Loucy (cell line): ENCODE data around the gene PPFIA1.

Experiments
- H2AFZ ChIP-seq: fragments of 200-600 bp; sonication (generic); 2 replicates; pipeline ENCODE4 v1.6.0; 2016; ENCODE audit warnings: antibody characterized with exemption, mild to moderate bottlenecking, low read length, moderate library complexity
- H3F3A ChIP-seq: fragments of 200-600 bp; 2 replicates; pipeline ENCODE4 v1.6.0; 2016; ENCODE audit warnings: antibody characterized with exemption, low read depth, mild to moderate bottlenecking
- H3K27me3 ChIP-seq: fragments of 200-600 bp; sonication (generic); 2 replicates; pipeline ENCODE4 v1.6.1; 2014; ENCODE audit warnings: low read length, mild to moderate bottlenecking; ENCODE audit not compliant: insufficient read depth, poor library complexity, severe bottlenecking
- H3K36me3 ChIP-seq: fragments of 200-600 bp; sonication (generic); 2 replicates; pipeline ENCODE4 v1.6.1; 2016; ENCODE audit warnings: low read length; ENCODE audit not compliant: insufficient read depth
- H3K4me1 ChIP-seq: fragments of 200-600 bp; sonication (generic); 2 replicates; pipeline ENCODE4 v1.5.1; 2014; ENCODE audit warnings: low read length, mild to moderate bottlenecking; ENCODE audit not compliant: insufficient read depth, poor library complexity, severe bottlenecking
- H3K4me2 ChIP-seq: fragments of 200-600 bp; sonication (generic); 2 replicates; pipeline ENCODE4 v1.6.0; 2014; ENCODE audit warnings: antibody characterized with exemption, low read length, low read depth, mild to moderate bottlenecking; ENCODE audit not compliant: poor library complexity, severe bottlenecking
- H3K4me3 ChIP-seq: fragments of 200-600 bp; sonication (generic); 2 replicates; pipeline ENCODE4 v1.5.1; 2014; ENCODE audit warnings: low read length, mild to moderate bottlenecking, mixed read lengths; ENCODE audit not compliant: poor library complexity, severe bottlenecking
- H3K79me2 ChIP-seq: fragments of 200-600 bp; sonication (generic); 2 replicates; pipeline ENCODE4 v1.6.1; 2014; ENCODE audit warnings: low read length; ENCODE audit not compliant: insufficient read depth
- H3K9ac ChIP-seq: fragments of 200-600 bp; sonication (generic); 2 replicates; pipeline ENCODE4 v1.6.0; 2014; ENCODE audit warnings: mild to moderate bottlenecking, low read depth, low read length, moderate library complexity; ENCODE audit not compliant: poor library complexity, severe bottlenecking
- H3K9me2 ChIP-seq: fragments of 200-600 bp; sonication (generic); replicated peaks from 2 replicates; pipeline ENCODE4 v1.6.1; 2016; ENCODE audit warnings: low read depth, low read length, mixed read lengths
- H3K9me3 ChIP-seq: fragments of 200-600 bp; sonication (generic); 2 replicates; pipeline ENCODE4 v1.6.1; 2014; ENCODE audit warnings: mild to moderate bottlenecking, antibody characterized with exemption, low read length, low read depth; ENCODE audit not compliant: insufficient read depth
- H4K20me1 ChIP-seq: fragments of 200-600 bp; sonication (generic); 2 replicates; pipeline ENCODE4 v1.6.0; 2014; ENCODE audit warnings: antibody characterized with exemption, low read length, mild to moderate bottlenecking; ENCODE audit not compliant: insufficient read depth, poor library complexity, severe bottlenecking
- CTCF ChIP-seq: fragments of 200-600 bp; sonication (generic); conservative IDR thresholded peaks from 2 replicates; pipeline ENCODE4 v1.5.1; 2014; ENCODE audit warnings: mild to moderate bottlenecking, antibody characterized with exemption, low read length
- EZH2phosphoT487 ChIP-seq: fragments of 200-600 bp; IDR thresholded peaks from 2 replicates; pipeline ENCODE4 v1.6.1; 2018; ENCODE audit warnings: antibody characterized with exemption, mild to moderate bottlenecking, moderate library complexity, borderline replicate concordance

The PPFIA1 gene

GRCh38 chr11:70371241-70371640 lies 100.8 kb downstream of the PPFIA1 start:
- H3K36me3 ChIP-seq, result peaks cover 44% of the 10 kb centered on the region; the same call in 1 of the 2 replicates
- TF ChIP-seq EZH2phosphoT487 (no peak), CTCF (no peak)
- no peaks in the 10 kb centered on the region for H4K20me1 ChIP-seq
- peaks cover 27% of the 10 kb centered on the region for H3K4me1 ChIP-seq
- H3K9ac ChIP-seq, result no peak overlapping the region
- no peaks in the 10 kb centered on the region for H3K9me2 ChIP-seq
- H3K27me3 ChIP-seq, result no peaks in the 10 kb centered on the region
- no peak overlapping the region for H2AFZ ChIP-seq
- no peaks in the 10 kb centered on the region for H3K9me3 ChIP-seq
- no peak overlapping the region for H3K4me2 ChIP-seq
- no peaks in the 10 kb centered on the region for H3F3A ChIP-seq
- peaks cover 6% of the 10 kb centered on the region; the same call in 1 of the 2 replicates for H3K79me2 ChIP-seq
- no peak overlapping the region for H3K4me3 ChIP-seq

- Histone ChIP-seq H3K79me2 (peaks cover 6% of the 10 kb centered on the region; the same call in 1 of the 2 replicates), H3K9me2 (no peaks in the 10 kb centered on the region), H3K4me2 (no peak overlapping the region), H2AFZ (no peak overlapping the region), H3K36me3 (peaks cover 52% of the 10 kb centered on the region; the same call in 1 of the 2 replicates), H3K4me1 (peaks cover 20% of the 10 kb centered on the region), H3K27me3 (no peaks in the 10 kb centered on the region), H3F3A (no peaks in the 10 kb centered on the region), H4K20me1 (no peaks in the 10 kb centered on the region), H3K9me3 (no peaks in the 10 kb centered on the region), H3K4me3 (no peak overlapping the region), H3K9ac (no peak overlapping the region)
- TF ChIP-seq EZH2phosphoT487, result no peak
- no peak for TF ChIP-seq CTCF
These were observed 101.6 kb downstream of the PPFIA1 start for GRCh38 chr11:70372076-70372475.

- no peaks in the 10 kb centered on the region for H3K79me2 ChIP-seq
- no peak overlapping the region for H3K4me2 ChIP-seq
- H4K20me1 ChIP-seq, result no peaks in the 10 kb centered on the region
- TF ChIP-seq CTCF (no peak), EZH2phosphoT487 (no peak)
- H2AFZ ChIP-seq, result no peak overlapping the region
- H3K27me3 ChIP-seq, result no peaks in the 10 kb centered on the region
- no peaks in the 10 kb centered on the region for H3F3A ChIP-seq
- no peak overlapping the region for H3K9ac ChIP-seq
- H3K36me3 ChIP-seq, result peaks cover 87% of the 10 kb centered on the region; the same call in 1 of the 2 replicates
- H3K9me2 ChIP-seq, result no peaks in the 10 kb centered on the region
- no peak overlapping the region for H3K4me3 ChIP-seq
- H3K4me1 ChIP-seq, result no peaks in the 10 kb centered on the region
- no peaks in the 10 kb centered on the region for H3K9me3 ChIP-seq
These were observed 106.1 kb downstream of the PPFIA1 start for GRCh38 chr11:70376621-70377020.
